Mesenchymal stem cell (in vitro differentiated cells and primary cell): ENCODE data around the gene IL3.

Experiments used
- DNase-seq: peaks from one replicate; pipeline ENCODE4 v3.0.0-alpha.2; 2013
- H2AFZ ChIP-seq: one replicate; pipeline ENCODE4 v1.6.1; 2013; ENCODE audit warnings: low read depth, mild to moderate bottlenecking, control low read depth, inconsistent platforms, low read length, moderate library complexity
- H2AK5ac ChIP-seq: 2 replicates; pipeline ENCODE4 v1.6.1; 2013; ENCODE audit warnings: low read length, moderate library complexity, mild to moderate bottlenecking, inconsistent platforms; ENCODE audit not compliant: severe bottlenecking
- H2BK120ac ChIP-seq: one replicate; pipeline ENCODE4 v1.6.1; 2013; ENCODE audit warnings: low read depth, mild to moderate bottlenecking, inconsistent platforms, low read length, moderate library complexity
- H2BK12ac ChIP-seq, 2 experiments: one replicate each; pipeline ENCODE4 v1.6.1; 2013; ENCODE audit warnings: inconsistent platforms in 2 of 2, low read length in 2 of 2, mild to moderate bottlenecking in 2 of 2, moderate library complexity in 2 of 2, control low read depth in 1 of 2
- H2BK15ac ChIP-seq: one replicate; pipeline ENCODE4 v1.6.1; 2013; ENCODE audit warnings: mild to moderate bottlenecking, low read depth, inconsistent platforms; ENCODE audit not compliant: poor library complexity, severe bottlenecking
- H2BK5ac ChIP-seq: 2 replicates; pipeline ENCODE4 v1.6.1; 2013; ENCODE audit warnings: low read depth, mild to moderate bottlenecking, low read length, control low read depth, inconsistent platforms; ENCODE audit not compliant: poor library complexity, severe bottlenecking
- H3K14ac ChIP-seq, 2 experiments: one replicate each; pipeline ENCODE4 v1.6.1; 2013; ENCODE audit warnings: inconsistent platforms in 2 of 2, low read length in 2 of 2, control low read depth in 1 of 2, mild to moderate bottlenecking in 1 of 2, moderate library complexity in 1 of 2
- H3K18ac ChIP-seq, 2 experiments: one replicate each; pipeline ENCODE4 v1.6.1; 2013; ENCODE audit warnings: inconsistent platforms in 2 of 2, low read length in 2 of 2, control low read depth in 1 of 2, low read depth in 1 of 2, mild to moderate bottlenecking in 1 of 2
- H3K23ac ChIP-seq, 2 experiments: one replicate each; pipeline ENCODE4 v1.6.1; 2013; ENCODE audit warnings: inconsistent platforms in 2 of 2, low read length in 2 of 2, mild to moderate bottlenecking in 2 of 2, moderate library complexity in 2 of 2, control low read depth in 1 of 2
- H3K27ac ChIP-seq: 2 replicates; pipeline ENCODE4 v1.5.1; 2013; ENCODE audit warnings: mild to moderate bottlenecking, moderate library complexity, low read length, control low read depth, inconsistent platforms; ENCODE audit not compliant: poor library complexity, severe bottlenecking
- H3K27me3 ChIP-seq, 2 experiments: 2 replicates each; pipeline versions ENCODE4 v1.6.1 to v1.7.0; 2013; ENCODE audit warnings: low read length in 2 of 2, mild to moderate bottlenecking in 2 of 2, moderate library complexity in 2 of 2, control low read depth in 1 of 2, inconsistent platforms in 1 of 2; ENCODE audit not compliant: control insufficient read depth in 1 of 2, insufficient read depth in 1 of 2
- H3K36me3 ChIP-seq, 2 experiments: 2 replicates each; pipeline versions ENCODE4 v1.6.1 to v1.7.0; 2013; ENCODE audit warnings: low read length in 2 of 2, control low read depth in 1 of 2, inconsistent platforms in 1 of 2, low read depth in 1 of 2, mild to moderate bottlenecking in 1 of 2; ENCODE audit not compliant: insufficient read depth in 2 of 2, control insufficient read depth in 1 of 2
- H3K4ac ChIP-seq, 2 experiments: one replicate each; pipeline ENCODE4 v1.6.1; 2013; ENCODE audit warnings: inconsistent platforms in 2 of 2, low read length in 2 of 2, mild to moderate bottlenecking in 2 of 2, moderate library complexity in 2 of 2, control low read depth in 1 of 2, low read depth in 1 of 2
- H3K4me1 ChIP-seq: 2 replicates; pipeline ENCODE4 v1.6.1; 2013; ENCODE audit warnings: low read depth, low read length, control low read depth; ENCODE audit not compliant: control insufficient read depth, insufficient read depth
- H3K4me2 ChIP-seq: 2 replicates; pipeline ENCODE4 v1.6.1; 2013; ENCODE audit warnings: low read length, mild to moderate bottlenecking, inconsistent platforms; ENCODE audit not compliant: poor library complexity, severe bottlenecking
- H3K4me3 ChIP-seq, 2 experiments: 2 replicates each; pipeline versions ENCODE4 v1.5.1 to v1.7.0; 2013; ENCODE audit warnings: low read length in 2 of 2, mild to moderate bottlenecking in 2 of 2, control low read depth in 1 of 2, low read depth in 1 of 2; ENCODE audit not compliant: insufficient read depth in 1 of 2
- H3K79me1 ChIP-seq: replicated peaks from 2 replicates; pipeline ENCODE4 v1.6.1; 2013; ENCODE audit warnings: mild to moderate bottlenecking, control low read depth, low read length, inconsistent platforms; ENCODE audit not compliant: poor library complexity, severe bottlenecking
- H3K9ac ChIP-seq: 2 replicates; pipeline ENCODE4 v1.7.0; 2013; ENCODE audit warnings: mild to moderate bottlenecking, low read length, moderate library complexity
- H3K9me3 ChIP-seq: 2 replicates; pipeline ENCODE4 v1.7.0; 2013; ENCODE audit warnings: mild to moderate bottlenecking, low read length; ENCODE audit not compliant: control insufficient read depth
- H4K8ac ChIP-seq: one replicate; pipeline ENCODE4 v1.6.1; 2013; ENCODE audit warnings: inconsistent platforms, mild to moderate bottlenecking, low read length, moderate library complexity
- H4K91ac ChIP-seq: one replicate; pipeline ENCODE4 v1.6.1; 2013; ENCODE audit warnings: mild to moderate bottlenecking, low read length, inconsistent platforms
- WGBS: methylation state at CpG from one replicate; pipeline ENCODE4 v1.1.7; 2013; ENCODE audit warnings: mixed read lengths; 5-methylcytosine and 5-hydroxymethylcytosine counted together

The IL3 gene

DNA sequence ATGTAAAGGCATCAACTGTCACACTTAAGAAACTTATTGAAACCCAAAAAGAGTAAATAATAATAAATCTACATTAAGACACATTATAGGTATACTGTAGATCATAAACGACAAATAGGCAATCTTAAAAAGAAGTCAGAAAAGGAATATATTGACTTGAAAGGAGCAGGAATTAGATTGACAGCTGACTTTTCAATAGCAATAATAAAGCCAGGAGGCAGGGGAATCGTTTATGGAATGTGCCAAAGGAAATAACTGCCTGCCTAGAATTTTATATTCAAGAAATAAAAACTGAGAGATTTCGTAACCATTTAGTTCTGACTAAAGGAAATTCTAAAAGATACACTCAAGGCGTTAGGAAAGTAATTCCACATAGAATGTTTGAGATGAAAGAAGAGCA lies 27.3 kb upstream of the IL3 start:
- Histone ChIP-seq H3K79me1 (no peaks in the 10 kb centered on the region), H2AK5ac (no peak overlapping the region), H2BK120ac (no peak overlapping the region), H3K9ac (no peak overlapping the region), H2BK5ac (no peak overlapping the region), H3K14ac (no peak overlapping the region), H3K27ac (no peak overlapping the region), H2BK12ac (no peak overlapping the region), H3K4ac (no peak overlapping the region), H3K4me3 (no peak overlapping the region), H3K4me2 (no peak overlapping the region), H3K4me1 (no peaks in the 10 kb centered on the region), H3K9me3 (peaks cover 13% of the 10 kb centered on the region), H3K27me3 (peaks cover 12 to 14% of the 10 kb centered on the region in 2 experiments), H3K18ac (no peak overlapping the region), H4K91ac (no peak overlapping the region), H2BK15ac (no peak overlapping the region), H3K36me3 (no peaks in the 10 kb centered on the region), H4K8ac (no peak overlapping the region), H3K23ac (no peak overlapping the region), H2AFZ (no peak overlapping the region)
- 70% methylated on average over 2 of the region's 4 CpGs for WGBS
- no peak for DNase-seq

DNA sequence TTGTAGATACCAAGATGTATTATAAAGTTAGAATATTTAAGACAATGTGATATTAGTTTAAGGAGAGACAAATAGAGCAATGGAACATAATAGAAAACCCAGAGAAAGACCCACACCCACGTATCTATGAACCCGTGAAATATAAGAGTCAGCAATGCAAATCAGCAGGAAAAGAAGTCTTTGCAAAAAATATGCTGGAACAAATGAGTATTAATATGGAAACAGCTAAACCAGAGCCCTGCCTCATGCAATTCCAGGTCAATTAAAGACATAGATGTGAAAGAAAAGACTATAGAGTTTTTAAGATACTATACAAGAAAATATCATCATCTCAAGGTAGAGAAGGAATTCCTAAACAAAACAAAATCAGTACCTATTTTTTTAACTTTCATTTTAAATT lies 23.1 kb upstream of the IL3 start:
- Histone ChIP-seq H3K79me1 (no peaks in the 10 kb centered on the region), H4K91ac (no peak overlapping the region), H2AFZ (no peak overlapping the region), H2BK12ac (no peak overlapping the region), H3K36me3 (no peaks in the 10 kb centered on the region), H3K4me2 (no peak overlapping the region), H3K9ac (no peak overlapping the region), H2BK5ac (no peak overlapping the region), H3K14ac (no peak overlapping the region), H3K27me3 (peaks cover 8 to 14% of the 10 kb centered on the region in 2 experiments), H3K23ac (no peak overlapping the region), H4K8ac (no peak overlapping the region), H3K18ac (no peak overlapping the region), H2BK120ac (no peak overlapping the region), H2BK15ac (no peak overlapping the region), H2AK5ac (no peak overlapping the region), H3K4me1 (no peaks in the 10 kb centered on the region), H3K9me3 (peaks cover 17% of the 10 kb centered on the region), H3K27ac (no peak overlapping the region), H3K4me3 (no peak overlapping the region), H3K4ac (no peak overlapping the region)
- DNase-seq: no peak
- WGBS: no CpG with 5 or more reads among the region's 2 CpGs

DNA sequence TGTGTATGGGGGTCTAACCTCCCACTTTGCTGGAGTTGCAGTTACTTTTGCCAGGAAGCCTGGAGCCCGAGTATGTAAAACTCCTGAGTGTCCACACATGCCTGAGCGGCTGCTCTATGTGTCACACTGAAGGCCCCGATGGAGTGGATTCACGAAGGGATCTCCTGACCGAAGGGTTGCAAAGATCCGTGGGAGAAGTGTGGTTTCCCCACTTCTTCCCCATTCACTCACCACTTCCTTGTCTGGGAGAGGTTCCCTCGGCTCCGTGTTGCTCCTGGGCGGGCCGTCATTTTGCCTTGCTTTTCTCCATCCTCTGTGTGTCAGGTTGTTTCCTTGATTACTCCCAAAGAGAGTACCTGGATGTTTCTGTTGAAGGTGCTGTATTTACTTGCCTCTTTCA lies 16.2 kb upstream of the IL3 start:
- peaks cover 20 to 30% of the 10 kb centered on the region in 2 experiments for H3K27me3 ChIP-seq
- H2AK5ac ChIP-seq: no peak overlapping the region
- H3K36me3 ChIP-seq: no peaks in the 10 kb centered on the region
- H3K79me1 ChIP-seq: no peaks in the 10 kb centered on the region
- no peak overlapping the region for H2BK5ac ChIP-seq
- no peak overlapping the region for H2BK120ac ChIP-seq
- no peak overlapping the region for H3K14ac ChIP-seq
- no peak for DNase-seq
- no peak overlapping the region for H3K4me3 ChIP-seq
- peaks cover 7% of the 10 kb centered on the region for H3K9me3 ChIP-seq
- H2BK15ac ChIP-seq: no peak overlapping the region
- no peak overlapping the region for H3K9ac ChIP-seq
- H3K4me1 ChIP-seq: no peaks in the 10 kb centered on the region
- no peak overlapping the region for H3K4me2 ChIP-seq
- no peak overlapping the region for H3K18ac ChIP-seq
- H4K91ac ChIP-seq: no peak overlapping the region
- H2AFZ ChIP-seq: no peak overlapping the region
- H3K27ac ChIP-seq: no peak overlapping the region
- no peak overlapping the region for H4K8ac ChIP-seq
- no peak overlapping the region for H3K4ac ChIP-seq
- H2BK12ac ChIP-seq: no peak overlapping the region
- WGBS: 94% methylated on average over 9 of the region's 10 CpGs
- H3K23ac ChIP-seq: no peak overlapping the region

DNA sequence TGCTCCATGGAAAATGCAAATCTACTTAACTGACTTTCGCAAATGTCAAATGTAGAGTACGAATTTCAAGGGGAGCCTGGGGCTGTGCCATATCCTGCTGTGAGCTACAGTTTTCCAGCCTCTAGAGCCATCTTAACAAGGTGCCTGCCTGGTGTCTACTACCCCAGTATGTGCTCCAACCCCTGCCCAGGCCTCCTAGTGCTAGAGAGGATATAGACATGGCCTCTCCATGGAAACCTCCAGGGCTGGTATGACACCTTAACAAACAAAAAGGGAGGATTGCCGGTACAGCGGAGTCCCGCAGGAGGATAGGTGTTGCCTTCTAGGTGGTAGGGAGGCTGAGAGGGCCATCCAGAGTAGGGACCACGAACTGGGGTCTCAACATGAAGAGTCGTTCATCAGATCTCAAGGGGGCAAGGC lies 13.6 kb upstream of the IL3 start:
- Histone ChIP-seq H2BK12ac (no peak overlapping the region), H3K18ac (no peak overlapping the region), H3K4me2 (no peak overlapping the region), H3K27ac (no peak overlapping the region), H3K23ac (no peak overlapping the region), H2AFZ (no peak overlapping the region), H2BK15ac (no peak overlapping the region), H3K27me3 (peaks cover 33 to 34% of the 10 kb centered on the region in 2 experiments), H3K79me1 (no peaks in the 10 kb centered on the region), H3K14ac (no peak overlapping the region), H2BK5ac (no peak overlapping the region), H3K4me3 (no peak overlapping the region), H4K91ac (no peak overlapping the region), H3K4me1 (no peaks in the 10 kb centered on the region), H3K9me3 (peaks cover 2% of the 10 kb centered on the region), H3K36me3 (no peaks in the 10 kb centered on the region), H2BK120ac (no peak overlapping the region), H3K9ac (no peak overlapping the region), H2AK5ac (no peak overlapping the region), H3K4ac (no peak overlapping the region), H4K8ac (no peak overlapping the region)
- no peak for DNase-seq
- WGBS: 79% methylated on average over 7 of the region's 7 CpGs
